ENCODE measurements around the gene NUP62. TPM values are rescaled to one million over a fixed set of nuclear protein-coding genes. Genes with fewer than 3 reads are reported as not detected.

NUP62 gene
- total RNA-seq, 4 donors from 2014 or later, result 34.5 to 40.1 (median 34.9) TPM

GRCh38 chr19:49912965-49913685, 16.2 kb downstream of the NUP62 start:
- TF ChIP-seq CTCF (IDR thresholded peaks at IDR 0.05) (no peak), POLR2A (IDR thresholded peaks at IDR 0.05) (no peak)
- Histone ChIP-seq H3K9me3 (no peaks in the 10 kb centered on the region), H3K27ac (no peak overlapping the region), H3K4me1 (peaks cover 3 to 15% (median 12%) of the 10 kb centered on the region in 3 donors), H3K27me3 (no peaks in the 10 kb centered on the region), H3K4me3 (no peak overlapping the region), H3K36me3 (peaks cover 12 to 86% (median 25%) of the 10 kb centered on the region in 3 donors)
- DNase-seq, result no peak
- WGBS, 2 donors, result 85 to 91% methylated on average over 15 to 17 of the region's 21 CpGs
- intact Hi-C loops (cut with DNase I), result no loop called here

GRCh38 chr19:49911381-49912145, 17.7 kb downstream of the NUP62 start:
- H3K36me3 ChIP-seq, result peaks cover 18 to 86% (median 24%) of the 10 kb centered on the region in 3 donors
- no peaks in the 10 kb centered on the region for H3K27me3 ChIP-seq
- DNase-seq, result no peak
- H3K9me3 ChIP-seq, result no peaks in the 10 kb centered on the region
- peaks cover 3 to 15% (median 12%) of the 10 kb centered on the region in 3 donors for H3K4me1 ChIP-seq
- WGBS, 2 donors, result 46 to 64% methylated on average over 8 to 9 of the region's 9 CpGs
- H3K4me3 ChIP-seq, result no peak overlapping the region
- intact Hi-C loops (cut with DNase I), result no loop called here
- TF ChIP-seq POLR2A (IDR thresholded peaks at IDR 0.05) (no peak), CTCF (IDR thresholded peaks at IDR 0.05) (no peak)
- H3K27ac ChIP-seq, result peak overlapping the region in 1 of 4 donors; percentile 32

DNA sequence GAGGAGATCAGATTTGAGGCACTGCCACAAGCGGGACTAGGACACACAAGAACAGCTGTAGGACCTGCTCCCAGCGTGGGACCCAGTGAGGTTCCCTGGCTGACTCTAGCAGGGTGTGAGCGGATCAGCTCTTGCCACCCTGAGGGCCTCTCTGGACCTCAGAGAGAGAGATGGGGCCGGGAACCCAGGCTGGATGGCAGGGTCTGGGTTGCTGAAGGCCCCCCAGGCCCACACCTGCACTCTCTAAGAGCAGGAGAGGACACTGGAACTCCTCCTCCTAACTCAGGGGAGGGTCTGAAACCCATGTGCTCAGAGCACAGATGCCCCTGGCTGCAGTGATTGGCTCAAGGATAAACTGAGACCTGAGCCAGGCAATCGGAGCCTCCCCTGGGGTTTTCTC, 19.1 kb downstream of the NUP62 start:
- Histone ChIP-seq H3K27ac (no peak overlapping the region), H3K4me3 (no peak overlapping the region), H3K9me3 (no peaks in the 10 kb centered on the region), H3K4me1 (peaks cover 3 to 15% (median 12%) of the 10 kb centered on the region in 3 donors), H3K36me3 (peaks cover 18 to 78% (median 24%) of the 10 kb centered on the region in 3 donors), H3K27me3 (no peaks in the 10 kb centered on the region)
- intact Hi-C loops (cut with DNase I), result no loop called here
- TF ChIP-seq CTCF (IDR thresholded peaks at IDR 0.05) (no peak), POLR2A (IDR thresholded peaks at IDR 0.05) (no peak)
- no peak for DNase-seq
- 84% methylated on average over 3 of the region's 5 CpGs; no CpG with 5 or more reads in 1 of the 2 donors for WGBS, 2 donors

DNA sequence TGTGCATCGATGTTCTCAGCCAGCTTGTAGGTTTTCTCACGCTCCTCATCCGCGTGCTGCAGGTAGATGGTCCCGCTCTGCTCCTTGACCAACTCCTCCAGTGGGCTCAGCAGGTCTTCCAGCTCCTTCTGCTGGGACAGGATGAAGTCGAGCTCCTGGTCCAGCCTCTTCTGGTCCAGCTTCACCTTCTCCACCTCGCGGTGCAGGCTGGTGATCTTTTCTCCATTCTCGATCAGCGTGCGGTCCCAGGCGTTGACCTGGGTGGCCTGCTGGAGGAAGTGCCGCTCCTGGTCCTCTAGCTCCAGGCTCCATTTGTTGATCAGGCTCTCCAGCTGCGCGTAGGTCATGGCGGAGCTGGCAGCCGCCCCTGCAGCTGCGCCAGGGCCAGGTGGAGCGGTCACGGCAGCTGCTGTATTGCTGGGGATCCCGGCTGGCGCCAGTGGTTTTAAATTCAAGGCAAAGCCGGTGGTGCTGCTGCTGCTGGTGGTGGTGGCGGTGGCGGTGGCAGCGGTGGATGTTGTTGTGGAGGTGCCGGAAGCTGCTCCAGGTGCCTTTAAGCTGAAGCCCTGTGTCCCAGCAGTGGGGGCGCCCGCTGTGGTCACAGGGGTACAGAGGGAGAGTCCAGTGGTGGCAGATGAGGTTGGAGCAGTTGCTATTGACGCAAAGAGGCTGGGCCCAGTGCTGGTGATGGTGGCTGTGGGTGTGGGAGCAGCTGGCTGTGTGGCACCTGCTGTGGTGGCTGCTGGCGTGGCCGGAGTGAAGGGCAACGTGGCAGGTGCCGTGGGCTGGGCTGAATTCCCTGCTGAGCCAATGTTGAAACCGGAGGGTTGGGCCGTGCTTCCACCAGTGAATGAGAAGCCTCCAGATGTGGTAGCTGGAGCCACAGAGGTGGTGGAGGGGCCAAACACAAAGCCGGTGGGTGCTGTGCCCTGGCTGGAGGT, 20.6 kb downstream of the NUP62 start:
- TF ChIP-seq CTCF (IDR thresholded peaks at IDR 0.05) (no peak), POLR2A (IDR thresholded peaks at IDR 0.05) (no peak)
- Histone ChIP-seq H3K36me3 (peaks cover 18 to 65% (median 24%) of the 10 kb centered on the region in 3 donors), H3K9me3 (no peaks in the 10 kb centered on the region), H3K4me1 (peaks cover 3 to 15% (median 12%) of the 10 kb centered on the region in 3 donors), H3K27ac (no peak overlapping the region), H3K4me3 (no peak overlapping the region), H3K27me3 (no peaks in the 10 kb centered on the region)
- 93 to 97% methylated on average over 5 to 22 of the region's 37 CpGs for WGBS, 2 donors
- intact Hi-C loops (cut with DNase I), result no loop called here
- DNase-seq, result no peak
